Neural cell (in vitro differentiated cells): ENCODE measurements around the gene HMGCS2. TPM values are rescaled to one million over a fixed set of nuclear protein-coding genes. Genes with fewer than 3 reads are reported as not detected.

Source experiments
- H2AFZ ChIP-seq: fragments of 200-600, 300-800 bp; sonication (generic), shearing (Covaris generic); 2 replicates; pipeline ENCODE4 v1.6.0; 2014; ENCODE audit warnings: low read depth, mild to moderate bottlenecking, antibody characterized with exemption, low read length, moderate library complexity
- H3F3A ChIP-seq: fragments of 200-600 bp; shearing (Covaris generic); 2 replicates; pipeline ENCODE4 v1.6.1; 2016; ENCODE audit warnings: mild to moderate bottlenecking, moderate library complexity, mixed read lengths, antibody characterized with exemption, low read length; ENCODE audit not compliant: insufficient read depth, poor library complexity, severe bottlenecking
- H3K27ac ChIP-seq: fragments of 200-600, 300-800 bp; sonication (generic), shearing (Covaris generic); 2 replicates; pipeline ENCODE4 v1.5.1; 2014; ENCODE audit warnings: mild to moderate bottlenecking, low read length, moderate library complexity
- H3K27me3 ChIP-seq: fragments of 300-800, 200-600 bp; sonication (generic), shearing (Covaris generic); 2 replicates; pipeline ENCODE4 v1.6.0; 2014; ENCODE audit warnings: mild to moderate bottlenecking, low read depth, low read length, moderate library complexity; ENCODE audit not compliant: insufficient read depth
- H3K36me3 ChIP-seq: fragments of 300-800, 200-600 bp; sonication (generic), shearing (Covaris generic); 2 replicates; pipeline ENCODE4 v1.5.1; 2014; ENCODE audit warnings: mild to moderate bottlenecking, antibody characterized with exemption, low read length, moderate library complexity; ENCODE audit not compliant: insufficient read depth
- H3K4me2 ChIP-seq: fragments of 300-800, 200-600 bp; sonication (generic), shearing (Covaris generic); 2 replicates; pipeline ENCODE4 v1.6.0; 2014; ENCODE audit warnings: mild to moderate bottlenecking, low read length
- H3K4me3 ChIP-seq: fragments of 300-800, 200-600 bp; sonication (generic), shearing (Covaris generic); 2 replicates; pipeline ENCODE4 v1.5.1; 2014; ENCODE audit warnings: mild to moderate bottlenecking, low read length, moderate library complexity
- H3K79me2 ChIP-seq: fragments of 200-600 bp; shearing (Covaris generic); replicated peaks from 2 replicates; pipeline ENCODE4 v1.6.0; 2014; ENCODE audit warnings: mild to moderate bottlenecking, low read length, moderate library complexity; ENCODE audit not compliant: insufficient read depth
- H3K9ac ChIP-seq: fragments of 300-800, 200-600 bp; sonication (generic), shearing (Covaris generic); 2 replicates; pipeline ENCODE4 v1.6.1; 2016; ENCODE audit warnings: mild to moderate bottlenecking, low read length, mixed read lengths
- H3K9me2 ChIP-seq: fragments of 200-600 bp; shearing (Covaris generic); 2 replicates; pipeline ENCODE4 v1.6.1; 2016; ENCODE audit warnings: mild to moderate bottlenecking, low read length, mixed read lengths; ENCODE audit not compliant: insufficient read depth
- H3K9me3 ChIP-seq: fragments of 200-600, 300-800 bp; sonication (generic), shearing (Covaris generic); 2 replicates; pipeline ENCODE4 v1.6.1; 2016; ENCODE audit warnings: mild to moderate bottlenecking, mixed run types, low read length, moderate library complexity, mixed read lengths
- H4K20me1 ChIP-seq: fragments of 200-600 bp; shearing (Covaris generic); 2 replicates; pipeline ENCODE4 v1.6.1; 2016; ENCODE audit warnings: mild to moderate bottlenecking, mixed run types; ENCODE audit not compliant: insufficient read depth
- CTCF ChIP-seq: fragments of 450-650 bp; IDR thresholded peaks from 2 replicates; pipeline ENCODE4 v1.5.1; 2014; ENCODE audit warnings: antibody characterized with exemption, mild to moderate bottlenecking, moderate library complexity; ENCODE audit not compliant: poor library complexity, severe bottlenecking
- EP300 ChIP-seq: fragments of 450-650 bp; conservative IDR thresholded peaks from 2 replicates; pipeline ENCODE4 v1.6.1; 2014; ENCODE audit warnings: antibody characterized with exemption, mild to moderate bottlenecking, moderate library complexity; ENCODE audit not compliant: poor library complexity, severe bottlenecking
- EZH2 ChIP-seq: fragments of 200-600, 300-800 bp; shearing (Covaris generic), sonication (generic); IDR thresholded peaks from 2 replicates; pipeline ENCODE4 v1.6.1; 2014; ENCODE audit warnings: antibody characterized with exemption, low read length, borderline replicate concordance, mild to moderate bottlenecking; ENCODE audit not compliant: insufficient read depth, poor library complexity, severe bottlenecking
- MXI1 ChIP-seq: fragments of 450-650 bp; conservative IDR thresholded peaks from 2 replicates; pipeline ENCODE4 v1.6.1; 2014; ENCODE audit warnings: antibody characterized with exemption, mild to moderate bottlenecking; ENCODE audit not compliant: poor library complexity, severe bottlenecking
- POLR2AphosphoS5 ChIP-seq: IDR thresholded peaks from 2 replicates; pipeline ENCODE4 v1.6.1; 2012
- RAD21 ChIP-seq: fragments of 450-650 bp; conservative IDR thresholded peaks from 2 replicates; pipeline ENCODE4 v1.6.1; 2014; ENCODE audit warnings: antibody characterized with exemption, mild to moderate bottlenecking, moderate library complexity
- REST ChIP-seq: IDR thresholded peaks from 2 replicates; pipeline ENCODE4 v1.6.1; 2012; ENCODE audit warnings: borderline replicate concordance
- SMC3 ChIP-seq: fragments of 450-650 bp; conservative IDR thresholded peaks from 2 replicates; pipeline ENCODE4 v1.6.1; 2014; ENCODE audit warnings: antibody characterized with exemption, mild to moderate bottlenecking, moderate library complexity; ENCODE audit not compliant: poor library complexity
- TAF1 ChIP-seq: IDR thresholded peaks from 2 replicates; pipeline ENCODE4 v1.6.1; 2012; ENCODE audit warnings: low read depth
- polyA plus RNA-seq: library from polyadenylated mRNA; depleted of rRNA; stranded (reverse); fragments of >200 nt; gene quantifications from 2 replicates; pipeline ENCODE4 v1.2.3, GENCODE V29; 2014

The HMGCS2 gene
- polyA plus RNA-seq, 1 donor from 2014 or later: not detected

- no peaks in the 10 kb centered on the region for H4K20me1 ChIP-seq
- TF ChIP-seq CTCF (no peak), SMC3 (no peak), MXI1 (no peak), EZH2 (no peak), POLR2AphosphoS5 (no peak), REST (no peak), TAF1 (no peak), EP300 (no peak), RAD21 (no peak)
- H2AFZ ChIP-seq: no peak overlapping the region
- H3K27me3 ChIP-seq: no peaks in the 10 kb centered on the region
- no peak overlapping the region for H3K27ac ChIP-seq
- H3K9me2 ChIP-seq: no peaks in the 10 kb centered on the region
- H3F3A ChIP-seq: no peaks in the 10 kb centered on the region
- no peak overlapping the region for H3K4me3 ChIP-seq
- H3K9me3 ChIP-seq: no peaks in the 10 kb centered on the region
- H3K9ac ChIP-seq: no peak overlapping the region
- no peaks in the 10 kb centered on the region for H3K36me3 ChIP-seq
- H3K4me2 ChIP-seq: no peak overlapping the region
- no peaks in the 10 kb centered on the region for H3K79me2 ChIP-seq
Measured at GRCh38 chr1:119744598-119744942, 24.1 kb downstream of the HMGCS2 start.

- Histone ChIP-seq H3K9me3 (no peaks in the 10 kb centered on the region), H3K4me3 (no peak overlapping the region), H4K20me1 (no peaks in the 10 kb centered on the region), H3K79me2 (no peaks in the 10 kb centered on the region), H3K27me3 (no peaks in the 10 kb centered on the region), H3K4me2 (no peak overlapping the region), H3K27ac (no peak overlapping the region), H3K9ac (no peak overlapping the region), H2AFZ (no peak overlapping the region), H3K9me2 (no peaks in the 10 kb centered on the region), H3K36me3 (no peaks in the 10 kb centered on the region), H3F3A (no peaks in the 10 kb centered on the region)
- TF ChIP-seq SMC3: peak; percentile 76
- TF ChIP-seq RAD21: peak; percentile 68
- no peak for TF ChIP-seq EZH2
- no peak for TF ChIP-seq POLR2AphosphoS5
- peak; percentile 79 for TF ChIP-seq CTCF
Measured at GRCh38 chr1:119743776-119744597, 24.7 kb downstream of the HMGCS2 start.
